ENCODE results near the gene SLC25A3.

- no peak for TF ChIP-seq MATR3 (CRISPR knock-in tag; IDR thresholded peaks at IDR 0.05)
- no peak for TF ChIP-seq THAP8 (CRISPR knock-in tag; IDR thresholded peaks at IDR 0.05; ENCODE audit: borderline replicate concordance)
- TF ChIP-seq CEBPB (IDR thresholded peaks at IDR 0.05; ENCODE audit: borderline replicate concordance, low read depth, low read length) = no peak
- TF ChIP-seq ZBTB20 (CRISPR knock-in tag; IDR thresholded peaks at IDR 0.05; ENCODE audit: borderline replicate concordance, low read depth) = no peak
- TF ChIP-seq KLF6 (CRISPR knock-in tag; IDR thresholded peaks at IDR 0.05) = no peak
- TF ChIP-seq ZUFSP (CRISPR knock-in tag; IDR thresholded peaks at IDR 0.05; ENCODE audit: borderline replicate concordance) = no peak
- no peak for TF ChIP-seq CREB1 (IDR thresholded peaks at IDR 0.05)
- no peak for TF ChIP-seq CREB1 (CRISPR knock-in tag; IDR thresholded peaks at IDR 0.05)
- TF ChIP-seq ZNF547 (CRISPR knock-in tag; IDR thresholded peaks at IDR 0.05) = no peak
- TF ChIP-seq, protein P1, sequence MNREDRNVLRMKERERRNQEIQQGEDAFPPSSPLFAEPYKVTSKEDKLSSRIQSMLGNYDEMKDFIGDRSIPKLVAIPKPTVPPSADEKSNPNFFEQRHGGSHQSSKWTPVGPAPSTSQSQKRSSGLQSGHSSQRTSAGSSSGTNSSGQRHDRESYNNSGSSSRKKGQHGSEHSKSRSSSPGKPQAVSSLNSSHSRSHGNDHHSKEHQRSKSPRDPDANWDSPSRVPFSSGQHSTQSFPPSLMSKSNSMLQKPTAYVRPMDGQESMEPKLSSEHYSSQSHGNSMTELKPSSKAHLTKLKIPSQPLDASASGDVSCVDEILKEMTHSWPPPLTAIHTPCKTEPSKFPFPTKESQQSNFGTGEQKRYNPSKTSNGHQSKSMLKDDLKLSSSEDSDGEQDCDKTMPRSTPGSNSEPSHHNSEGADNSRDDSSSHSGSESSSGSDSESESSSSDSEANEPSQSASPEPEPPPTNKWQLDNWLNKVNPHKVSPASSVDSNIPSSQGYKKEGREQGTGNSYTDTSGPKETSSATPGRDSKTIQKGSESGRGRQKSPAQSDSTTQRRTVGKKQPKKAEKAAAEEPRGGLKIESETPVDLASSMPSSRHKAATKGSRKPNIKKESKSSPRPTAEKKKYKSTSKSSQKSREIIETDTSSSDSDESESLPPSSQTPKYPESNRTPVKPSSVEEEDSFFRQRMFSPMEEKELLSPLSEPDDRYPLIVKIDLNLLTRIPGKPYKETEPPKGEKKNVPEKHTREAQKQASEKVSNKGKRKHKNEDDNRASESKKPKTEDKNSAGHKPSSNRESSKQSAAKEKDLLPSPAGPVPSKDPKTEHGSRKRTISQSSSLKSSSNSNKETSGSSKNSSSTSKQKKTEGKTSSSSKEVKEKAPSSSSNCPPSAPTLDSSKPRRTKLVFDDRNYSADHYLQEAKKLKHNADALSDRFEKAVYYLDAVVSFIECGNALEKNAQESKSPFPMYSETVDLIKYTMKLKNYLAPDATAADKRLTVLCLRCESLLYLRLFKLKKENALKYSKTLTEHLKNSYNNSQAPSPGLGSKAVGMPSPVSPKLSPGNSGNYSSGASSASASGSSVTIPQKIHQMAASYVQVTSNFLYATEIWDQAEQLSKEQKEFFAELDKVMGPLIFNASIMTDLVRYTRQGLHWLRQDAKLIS (CRISPR knock-in tag; IDR thresholded peaks at IDR 0.05) = no peak
- no peak for TF ChIP-seq SIN3A (IDR thresholded peaks at IDR 0.05; ENCODE audit: borderline replicate concordance, low read depth, low read length)
- TF ChIP-seq ZNF740 (CRISPR knock-in tag; IDR thresholded peaks at IDR 0.05) = no peak
- TF ChIP-seq, protein P2, sequence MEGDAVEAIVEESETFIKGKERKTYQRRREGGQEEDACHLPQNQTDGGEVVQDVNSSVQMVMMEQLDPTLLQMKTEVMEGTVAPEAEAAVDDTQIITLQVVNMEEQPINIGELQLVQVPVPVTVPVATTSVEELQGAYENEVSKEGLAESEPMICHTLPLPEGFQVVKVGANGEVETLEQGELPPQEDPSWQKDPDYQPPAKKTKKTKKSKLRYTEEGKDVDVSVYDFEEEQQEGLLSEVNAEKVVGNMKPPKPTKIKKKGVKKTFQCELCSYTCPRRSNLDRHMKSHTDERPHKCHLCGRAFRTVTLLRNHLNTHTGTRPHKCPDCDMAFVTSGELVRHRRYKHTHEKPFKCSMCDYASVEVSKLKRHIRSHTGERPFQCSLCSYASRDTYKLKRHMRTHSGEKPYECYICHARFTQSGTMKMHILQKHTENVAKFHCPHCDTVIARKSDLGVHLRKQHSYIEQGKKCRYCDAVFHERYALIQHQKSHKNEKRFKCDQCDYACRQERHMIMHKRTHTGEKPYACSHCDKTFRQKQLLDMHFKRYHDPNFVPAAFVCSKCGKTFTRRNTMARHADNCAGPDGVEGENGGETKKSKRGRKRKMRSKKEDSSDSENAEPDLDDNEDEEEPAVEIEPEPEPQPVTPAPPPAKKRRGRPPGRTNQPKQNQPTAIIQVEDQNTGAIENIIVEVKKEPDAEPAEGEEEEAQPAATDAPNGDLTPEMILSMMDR (CRISPR knock-in tag; IDR thresholded peaks at IDR 0.05) = no peak
- no peak for TF ChIP-seq PLRG1 (conservative IDR thresholded peaks at IDR 0.05)
Observed at GRCh38 chr12:98561846-98562245, 31.6 kb upstream of the SLC25A3 start.

Measured in HepG2 (cell line).